ENCODE results near the gene FGF12.
A peak's percentile ranks its signal among the peaks of the same experiment; 100 is the strongest.

Gene FGF12

DNA sequence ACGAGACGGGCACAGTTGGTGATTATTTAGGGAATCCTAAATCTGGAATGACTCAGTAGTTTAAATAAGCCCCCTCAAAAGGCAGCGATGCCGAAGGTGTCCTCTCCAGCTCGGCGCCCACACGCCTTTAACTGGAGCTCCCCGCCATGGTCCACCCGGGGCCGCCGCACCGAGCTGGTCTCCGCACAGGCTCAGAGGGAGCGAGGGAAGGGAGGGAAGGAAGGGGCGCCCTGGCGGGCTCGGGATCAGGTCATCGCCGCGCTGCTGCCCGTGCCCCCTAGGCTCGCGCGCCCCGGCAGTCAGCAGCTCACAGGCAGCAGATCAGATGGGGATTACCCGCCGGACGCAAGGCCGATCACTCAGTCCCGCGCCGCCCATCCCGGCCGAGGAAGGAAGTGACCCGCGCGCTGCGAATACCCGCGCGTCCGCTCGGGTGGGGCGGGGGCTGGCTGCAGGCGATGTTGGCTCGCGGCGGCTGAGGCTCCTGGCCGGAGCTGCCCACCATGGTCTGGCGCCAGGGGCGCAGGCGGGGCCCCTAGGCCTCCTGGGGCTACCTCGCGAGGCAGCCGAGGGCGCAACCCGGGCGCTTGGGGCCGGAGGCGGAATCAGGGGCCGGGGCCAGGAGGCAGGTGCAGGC lies 318.0 kb downstream of the FGF12 start:
- no peak for DNase-seq

DNA sequence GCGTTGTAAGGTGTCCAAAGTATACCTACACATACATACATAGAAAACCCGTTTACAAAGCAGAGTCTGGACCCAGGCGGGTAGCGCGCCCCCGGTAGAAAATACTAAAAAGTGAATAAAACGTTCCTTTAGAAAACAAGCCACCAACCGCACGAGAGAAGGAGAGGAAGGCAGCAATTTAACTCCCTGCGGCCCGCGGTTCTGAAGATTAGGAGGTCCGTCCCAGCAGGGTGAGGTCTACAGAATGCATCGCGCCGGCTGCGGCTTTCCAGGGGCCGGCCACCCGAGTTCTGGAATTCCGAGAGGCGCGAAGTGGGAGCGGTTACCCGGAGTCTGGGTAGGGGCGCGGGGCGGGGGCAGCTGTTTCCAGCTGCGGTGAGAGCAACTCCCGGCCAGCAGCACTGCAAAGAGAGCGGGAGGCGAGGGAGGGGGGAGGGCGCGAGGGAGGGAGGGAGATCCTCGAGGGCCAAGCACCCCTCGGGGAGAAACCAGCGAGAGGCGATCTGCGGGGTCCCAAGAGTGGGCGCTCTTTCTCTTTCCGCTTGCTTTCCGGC lies 318.6 kb downstream of the FGF12 start:
- DNase-seq = no peak

DNA sequence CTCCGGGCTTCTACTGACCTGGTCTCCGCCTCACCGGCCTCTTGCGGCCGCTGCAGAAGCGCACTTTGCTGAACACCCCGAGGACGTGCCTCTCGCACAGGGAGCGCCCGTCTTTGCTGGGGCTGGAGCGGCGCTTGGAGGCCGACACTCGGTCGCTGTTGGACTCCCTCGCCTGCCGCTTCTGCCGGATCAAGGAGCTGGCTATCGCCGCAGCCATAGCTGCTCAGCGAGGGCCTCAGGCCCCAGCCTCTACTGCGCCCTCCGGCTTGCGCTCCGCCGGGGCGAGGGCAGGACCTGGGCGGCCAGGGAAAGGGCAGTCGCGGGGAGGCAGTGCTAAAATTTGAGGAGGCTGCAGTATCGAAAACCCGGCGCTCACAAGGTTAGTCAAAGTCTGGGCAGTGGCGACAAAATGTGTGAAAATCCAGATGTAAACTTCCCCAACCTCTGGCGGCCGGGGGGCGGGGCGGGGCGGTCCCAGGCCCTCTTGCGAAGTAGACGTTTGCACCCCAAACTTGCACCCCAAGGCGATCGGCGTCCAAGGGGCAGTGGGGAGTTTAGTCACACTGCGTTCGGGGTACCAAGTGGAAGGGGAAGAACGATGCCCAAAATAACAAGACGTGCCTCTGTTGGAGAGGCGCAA lies 319.2 kb downstream of the FGF12 start:
- no peak for DNase-seq

DNA sequence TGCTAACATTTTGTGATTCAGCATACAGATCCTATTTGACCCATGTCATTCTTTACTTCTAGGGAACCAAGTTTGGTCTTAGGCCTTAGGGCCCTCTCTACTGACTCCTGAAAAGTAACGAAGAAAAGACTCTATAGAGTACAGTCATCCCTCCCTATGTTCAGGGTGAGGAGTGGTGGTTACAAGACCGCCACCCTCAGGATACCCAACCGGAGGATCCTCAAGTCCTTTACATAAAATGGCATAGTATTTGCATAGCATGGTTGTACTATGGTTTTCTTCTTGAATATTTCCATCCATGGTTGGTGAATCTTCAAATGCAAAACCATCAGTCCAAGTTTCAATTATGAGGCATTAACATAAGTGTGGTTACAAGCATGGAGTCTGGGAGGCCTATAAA lies 327.6 kb downstream of the FGF12 start:
- no peak for DNase-seq

DNA sequence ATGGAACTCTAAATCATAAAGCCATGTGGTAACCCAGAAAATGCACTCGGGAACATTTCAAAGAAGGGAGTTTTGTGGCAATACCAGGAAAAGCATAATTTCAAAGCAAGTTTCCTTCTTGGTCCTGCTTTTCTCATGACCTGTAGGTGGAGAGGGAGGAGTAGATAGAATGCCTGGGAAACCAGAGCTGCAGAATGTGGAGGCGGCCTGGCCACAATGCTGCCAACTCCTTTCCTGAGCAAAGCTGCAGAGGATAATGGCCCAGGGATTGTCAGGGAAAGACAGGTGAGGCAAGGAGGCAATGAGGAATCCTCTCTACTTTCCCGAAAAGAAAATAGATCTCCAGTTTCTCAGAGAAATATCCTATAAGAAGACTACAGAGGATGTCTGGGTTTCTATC lies 330.3 kb downstream of the FGF12 start:
- DNase-seq = no peak

DNA sequence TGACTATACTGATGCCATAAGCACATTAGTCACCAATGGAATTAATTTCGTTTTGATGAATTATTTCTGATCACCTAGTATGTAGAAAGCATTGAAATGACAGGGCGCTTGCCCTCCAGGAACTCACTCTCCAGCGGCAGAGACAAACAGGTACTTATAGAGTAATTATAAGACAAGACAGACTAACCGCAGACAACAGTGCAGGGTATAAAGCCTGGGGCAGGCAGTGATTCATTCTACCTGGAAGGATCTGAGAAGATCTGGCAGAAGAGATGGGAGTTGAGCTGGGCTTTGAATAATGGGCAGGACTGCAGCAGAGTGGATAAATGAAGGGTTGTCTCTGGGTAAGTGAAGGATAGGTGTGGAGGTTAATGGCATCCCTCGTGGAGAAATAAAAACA lies 331.8 kb downstream of the FGF12 start:
- no peak for DNase-seq

DNA sequence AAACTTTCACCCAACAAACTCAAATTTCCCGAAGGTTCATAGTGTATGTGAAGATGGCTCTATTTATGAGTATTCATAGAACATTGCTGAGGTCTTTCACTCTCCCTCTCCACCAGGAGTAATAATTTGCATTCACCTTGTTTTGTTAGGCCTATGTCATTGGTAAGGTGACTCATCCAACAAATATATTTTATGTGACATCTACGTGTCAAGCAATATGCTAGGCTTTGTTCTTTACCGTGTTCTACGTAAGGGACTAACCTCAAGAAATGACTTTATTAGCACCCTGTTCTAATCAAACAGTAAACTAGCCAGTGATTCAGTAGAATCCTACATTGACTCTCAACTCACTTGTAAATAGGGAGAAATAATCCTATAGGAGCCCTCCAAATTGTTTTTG lies 334.4 kb downstream of the FGF12 start:
- DNase-seq = no peak

DNA sequence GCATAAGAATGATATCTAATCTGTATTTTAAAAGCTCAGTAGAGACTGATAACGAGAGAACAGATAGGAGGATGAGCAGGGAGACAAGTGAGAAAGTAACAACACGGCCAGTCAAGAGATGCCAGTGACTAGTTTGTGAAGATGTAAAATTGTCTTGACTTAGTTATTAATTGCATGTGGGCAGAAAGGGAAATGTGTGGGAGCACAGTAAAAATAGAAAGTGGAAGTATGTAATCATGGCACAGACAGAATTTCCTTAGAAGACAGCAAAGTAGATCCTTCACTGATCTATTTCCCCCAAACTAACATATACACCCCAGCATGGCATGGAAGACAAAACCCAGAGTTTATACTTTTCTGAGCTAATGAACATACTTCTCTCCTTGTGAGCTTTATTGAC lies 344.5 kb downstream of the FGF12 start:
- no peak for DNase-seq

DNA sequence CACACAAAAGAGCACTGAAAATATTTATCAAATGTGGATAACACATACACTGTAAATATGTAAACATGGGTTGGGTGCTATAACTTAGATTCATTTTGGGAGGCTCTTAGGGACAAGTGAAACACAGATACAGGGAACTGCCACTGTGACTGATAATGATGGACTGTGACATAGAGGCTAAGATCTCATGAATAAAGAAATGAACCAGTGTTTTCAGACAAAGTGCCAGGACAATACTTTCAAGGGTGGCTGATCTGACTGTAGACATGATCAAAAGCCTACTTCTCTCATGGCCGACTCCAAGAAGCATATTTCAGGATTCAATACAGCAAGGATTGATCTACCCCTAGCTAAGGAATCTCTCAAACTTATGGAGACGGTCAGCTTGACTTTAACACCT lies 353.8 kb downstream of the FGF12 start:
- no peak for DNase-seq

DNA sequence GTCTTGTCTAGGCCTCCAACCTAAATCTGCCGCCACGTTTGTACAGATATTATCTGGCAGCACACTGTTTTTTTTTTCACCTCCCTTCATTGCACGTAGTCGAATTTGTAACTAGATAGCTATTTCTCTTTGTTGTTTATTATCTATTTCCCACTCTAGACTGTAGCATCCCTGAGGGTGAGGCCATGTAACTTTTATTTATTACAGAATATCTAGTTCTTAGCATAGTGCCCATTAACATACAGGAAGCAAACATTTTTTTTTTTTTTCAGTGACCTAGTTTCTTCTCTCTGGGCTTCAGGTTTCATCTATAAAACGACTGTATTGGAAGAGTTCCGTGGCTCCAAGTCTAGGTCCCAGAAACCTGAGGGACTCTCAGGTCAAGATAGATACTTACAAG lies 354.3 kb downstream of the FGF12 start:
- peak; percentile 27 for DNase-seq

DNA sequence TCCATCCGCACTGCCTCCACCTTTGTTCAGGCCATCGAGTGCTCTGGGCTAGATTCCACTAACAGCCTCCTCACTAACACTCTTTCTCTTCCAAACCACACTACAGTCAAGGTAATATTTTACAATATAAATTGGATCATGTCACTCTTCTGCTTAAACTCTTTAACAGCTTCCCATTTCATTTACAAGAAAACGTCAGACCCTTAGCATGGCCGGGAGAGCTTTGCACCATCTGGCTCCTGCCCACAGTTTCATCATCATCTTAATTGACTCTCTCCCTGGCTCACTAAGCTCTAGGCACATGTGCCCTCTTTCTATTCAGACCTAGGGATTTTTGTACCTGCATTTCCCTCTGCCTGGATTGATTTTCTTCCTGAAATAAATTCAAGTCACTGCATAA lies 354.7 kb downstream of the FGF12 start:
- DNase-seq = peak; percentile 64

DNA sequence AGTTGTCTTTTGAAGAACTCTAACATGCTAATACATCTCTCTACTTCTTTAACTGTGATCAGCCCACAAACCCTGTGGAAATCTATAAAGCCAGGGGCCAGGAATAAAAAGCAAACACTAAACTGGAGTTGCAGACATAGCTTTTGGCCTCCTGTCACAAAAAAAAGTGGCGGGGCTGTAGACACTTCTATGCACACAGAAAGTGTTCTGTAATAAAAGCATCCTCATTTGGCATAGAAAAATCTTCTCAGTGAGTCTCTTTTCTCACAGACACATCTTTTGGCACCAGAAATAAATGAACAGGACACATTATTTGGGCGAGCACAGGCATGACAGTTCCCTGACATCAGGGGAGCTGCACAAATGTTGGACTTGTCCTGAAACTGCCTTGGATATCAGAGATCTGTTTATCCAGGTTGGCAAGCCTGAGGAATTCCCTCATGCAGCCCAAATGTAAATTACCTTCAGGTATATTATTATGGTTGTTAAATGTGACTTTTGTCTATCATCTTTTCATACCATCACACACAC lies 355.4 kb downstream of the FGF12 start:
- DNase-seq = no peak

DNA sequence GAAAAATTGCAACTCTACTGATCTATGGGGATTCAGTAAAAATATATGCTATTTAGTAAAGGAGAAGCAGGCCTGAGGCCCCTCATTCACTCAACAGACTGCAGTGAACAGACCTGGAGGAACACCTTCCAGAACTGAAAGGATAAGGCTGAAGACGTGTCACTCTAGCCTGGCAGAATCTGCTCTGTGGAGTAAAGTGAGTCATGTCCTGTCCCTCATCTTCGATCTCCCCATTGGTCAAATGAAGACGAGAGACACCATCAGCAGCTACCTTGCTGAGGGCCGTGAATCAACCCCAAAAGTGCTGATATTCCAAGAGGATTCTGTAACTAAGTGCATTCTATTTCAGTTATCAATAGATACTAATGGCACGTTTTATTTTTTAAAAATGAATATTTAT lies 359.7 kb downstream of the FGF12 start:
- DNase-seq = no peak

DNA sequence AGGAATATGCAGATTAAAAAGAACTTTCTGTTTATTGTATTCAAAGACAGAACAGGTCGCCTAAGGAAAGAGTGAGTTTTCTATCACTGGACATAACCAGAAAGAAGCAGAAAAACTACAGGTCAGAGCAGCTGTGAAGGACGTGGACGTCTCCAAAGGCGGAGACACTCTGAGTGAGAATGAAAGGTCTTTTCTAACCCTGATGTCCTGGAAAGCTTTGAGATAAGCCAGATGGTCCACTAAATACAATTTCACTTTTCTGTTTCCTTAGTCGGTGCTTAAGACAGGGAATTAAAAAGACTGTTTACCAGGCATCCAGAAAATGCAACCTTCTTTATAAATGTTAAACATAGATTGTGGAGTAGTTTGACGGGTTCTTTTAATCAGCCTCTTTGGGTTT lies 360.4 kb downstream of the FGF12 start:
- DNase-seq = no peak

DNA sequence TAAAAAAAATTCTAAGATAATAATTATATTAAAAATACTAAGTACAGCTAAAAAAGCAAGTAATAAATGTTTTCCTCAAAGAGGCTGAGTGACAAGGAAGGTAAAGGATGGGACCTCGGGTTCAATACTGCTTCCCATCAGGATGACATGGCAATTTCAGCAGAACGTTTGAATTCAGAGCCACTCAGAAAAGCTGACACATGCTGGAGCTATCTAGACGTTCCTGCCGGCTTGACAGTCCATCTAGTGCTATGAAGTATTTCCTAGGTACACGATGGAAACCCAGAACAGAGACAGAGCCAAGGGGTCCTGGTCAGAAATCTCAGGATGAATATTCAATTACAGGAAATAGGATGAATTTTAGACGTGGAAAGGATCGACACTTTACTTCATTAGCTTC lies 361.8 kb downstream of the FGF12 start:
- no peak for DNase-seq

DNA sequence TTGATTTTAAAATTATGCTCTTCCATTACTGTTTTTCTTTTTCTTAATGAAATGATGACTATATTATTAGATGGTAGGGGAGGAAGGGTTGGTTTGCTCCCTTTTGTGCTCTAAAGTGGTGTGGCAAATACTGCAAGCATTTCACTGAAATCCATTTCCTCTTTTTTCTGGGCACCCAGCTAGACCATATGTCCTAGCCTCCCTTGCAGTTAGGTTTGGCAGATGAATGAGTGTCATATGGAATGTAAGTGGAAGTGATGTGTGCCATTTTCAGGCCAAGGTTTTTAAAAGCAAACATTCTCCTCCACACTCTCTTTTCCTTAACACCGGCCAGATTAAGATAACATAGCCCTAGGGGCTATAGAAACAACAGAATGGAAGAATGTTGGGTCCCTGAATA lies 363.0 kb downstream of the FGF12 start:
- no peak for DNase-seq

DNA sequence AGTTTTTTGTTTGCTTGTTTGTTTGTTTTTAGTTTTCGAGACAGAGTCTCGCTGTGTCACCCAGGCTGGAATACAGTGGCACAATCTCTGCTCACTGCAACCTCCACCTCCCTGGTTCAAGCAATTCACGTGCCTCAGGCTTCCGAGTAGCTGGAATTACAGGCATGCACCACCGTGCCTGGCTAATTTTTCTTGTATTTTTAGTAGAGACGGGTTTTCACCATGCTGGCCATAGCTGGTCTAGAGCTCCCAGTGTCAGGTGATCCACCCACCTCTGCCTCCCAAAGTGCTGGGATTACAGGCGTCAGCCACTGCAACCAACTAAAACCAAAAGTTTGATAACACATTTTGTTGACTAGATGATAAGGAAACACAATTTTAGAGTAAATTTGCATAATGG lies 372.7 kb downstream of the FGF12 start:
- no peak for DNase-seq

DNA sequence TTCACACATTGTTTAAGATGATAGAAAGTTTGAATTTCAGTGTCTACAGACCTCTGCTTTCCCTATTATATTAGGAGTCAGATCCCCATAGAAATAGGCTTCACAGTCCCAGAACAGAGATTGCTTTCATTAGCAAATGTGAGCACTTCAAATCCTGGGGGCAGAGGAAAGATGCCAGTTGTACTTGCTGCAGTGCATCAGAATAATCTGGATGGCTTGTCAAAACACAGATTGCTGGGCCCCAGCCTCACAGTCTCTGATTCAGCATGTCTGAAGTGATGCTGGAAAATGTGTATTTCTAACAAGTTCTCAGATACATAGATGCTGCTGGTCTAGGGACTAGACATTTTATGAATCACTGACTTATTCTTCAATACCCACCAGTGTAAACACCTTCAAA lies 375.2 kb downstream of the FGF12 start:
- no peak for DNase-seq

DNA sequence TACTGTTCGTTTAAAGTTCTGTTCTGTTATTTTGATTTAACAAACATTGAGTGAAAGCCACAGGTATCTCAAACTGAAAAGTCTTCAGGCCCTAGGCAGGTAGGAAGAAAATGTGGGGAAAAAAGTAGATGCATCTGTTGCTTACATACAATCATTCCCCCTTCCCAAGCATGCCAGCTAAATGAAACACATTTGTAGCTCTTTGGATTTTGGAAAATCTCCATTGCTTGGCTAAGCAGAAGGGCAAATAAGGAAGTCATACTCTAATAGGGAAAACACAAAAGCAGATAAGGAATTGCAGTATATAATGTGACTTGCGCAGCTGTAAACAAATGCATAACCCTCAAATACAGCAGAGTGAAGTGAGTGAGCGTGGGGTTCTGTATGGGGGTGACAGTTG lies 375.9 kb downstream of the FGF12 start:
- DNase-seq = no peak

DNA sequence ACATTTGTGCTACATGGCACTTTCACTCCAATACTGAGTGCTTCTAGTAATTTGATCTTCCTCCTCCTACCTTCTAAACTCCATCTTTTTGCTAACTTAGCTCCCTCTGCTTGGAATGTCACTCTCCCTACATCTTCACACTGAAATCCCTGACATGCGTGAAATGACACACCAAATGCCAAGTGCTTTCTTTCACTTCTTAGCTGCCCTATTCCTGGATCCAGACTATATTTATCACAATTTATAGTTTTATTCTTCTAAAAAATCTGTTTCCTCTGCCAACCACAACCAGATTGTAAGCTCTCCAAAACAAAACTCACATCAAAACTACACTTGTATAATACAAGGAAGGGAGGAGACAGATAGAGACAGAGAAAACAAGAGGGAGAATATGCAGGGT lies 387.3 kb downstream of the FGF12 start:
- no peak for DNase-seq

DNA sequence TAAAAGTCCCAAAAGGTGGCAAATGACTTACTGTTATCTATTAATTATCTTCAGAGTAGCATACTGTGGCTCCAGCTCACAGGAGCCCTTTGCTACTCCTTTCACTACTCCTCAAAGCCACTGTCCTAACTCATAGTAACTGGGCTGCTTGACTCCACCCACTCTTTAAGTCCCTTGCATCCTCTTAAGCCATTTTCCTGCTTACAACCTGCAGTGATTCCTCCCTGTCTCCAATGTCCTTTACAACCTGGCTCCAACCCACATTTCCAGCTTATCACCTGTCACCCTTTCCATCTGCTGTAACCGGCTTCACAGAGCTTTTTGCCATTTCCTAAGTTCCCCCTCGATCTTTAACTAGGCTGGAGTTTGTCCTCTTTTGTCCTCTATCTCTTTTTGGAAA lies 388.1 kb downstream of the FGF12 start:
- no peak for DNase-seq

DNA sequence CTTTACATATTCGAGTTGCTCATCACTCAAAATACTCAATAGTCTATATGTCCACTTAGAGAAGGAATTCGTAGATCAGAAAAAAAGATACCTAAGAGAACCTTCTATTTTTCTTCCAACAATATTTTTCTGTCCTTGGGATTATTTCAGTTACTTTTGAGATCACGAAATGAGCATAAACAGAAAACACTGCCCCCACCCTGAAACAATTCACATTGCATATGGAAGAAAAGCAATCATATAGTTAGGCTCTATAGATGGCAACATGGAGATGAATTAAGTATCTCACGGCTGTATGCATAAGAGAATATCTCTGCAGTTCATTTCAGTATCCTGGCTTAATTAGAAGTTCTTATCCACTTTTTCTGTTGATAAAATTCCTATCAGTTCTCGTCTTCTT lies 391.1 kb downstream of the FGF12 start:
- DNase-seq = no peak

DNA sequence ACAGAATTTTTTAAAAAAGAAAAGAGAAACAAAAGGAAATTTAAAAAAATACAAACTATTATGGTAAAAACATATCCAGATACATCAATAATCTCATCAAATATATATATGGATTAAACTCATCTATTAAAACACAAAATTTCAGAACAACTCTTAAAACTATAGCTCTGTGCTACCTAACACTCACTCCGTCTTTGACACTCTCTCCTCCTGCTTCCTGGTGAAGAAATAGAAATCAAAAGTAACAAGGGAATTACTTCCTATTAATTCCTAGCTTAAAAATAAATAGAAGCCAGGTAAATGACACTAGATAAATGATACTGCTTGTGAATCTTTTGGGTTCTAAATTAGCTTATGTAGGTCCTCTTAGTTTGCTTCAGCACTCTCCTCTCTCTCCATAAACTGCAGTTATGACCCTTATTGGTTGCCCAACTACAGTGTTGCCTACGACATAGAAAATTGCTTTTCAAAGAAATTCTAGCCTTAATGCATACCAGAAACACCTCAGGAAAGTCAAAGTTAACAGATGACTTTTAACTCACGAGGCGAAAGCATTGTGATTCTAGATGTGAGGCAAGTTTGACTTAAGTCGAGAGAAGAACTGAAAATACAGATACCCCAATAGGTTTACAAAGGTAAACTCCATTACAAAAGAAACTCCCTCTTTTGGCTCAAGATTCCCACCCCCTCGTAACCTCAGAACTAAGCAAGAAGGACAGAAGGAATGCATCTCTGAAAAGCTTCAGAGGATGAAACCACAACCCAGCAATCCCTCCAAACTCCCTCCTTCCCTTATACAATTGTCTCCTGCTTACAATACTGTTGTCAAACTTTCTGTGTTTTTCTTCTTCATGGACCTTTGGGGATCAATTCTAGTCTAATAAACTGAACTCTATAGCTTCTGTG lies 394.7 kb downstream of the FGF12 start:
- DNase-seq = no peak

Measured in NCI-H1436 (cell line).